Measurements from ENCODE around the gene NNMT.

NNMT gene

GRCh38 chr11:114264381-114264780, 31.8 kb upstream of the NNMT start:
- DNase-seq (ENCODE audit: low spot score) = no peak
- no peak for TF ChIP-seq CTCF (IDR thresholded peaks at IDR 0.05; ENCODE audit: extremely low read depth, missing control alignments)

GRCh38 chr11:114265122-114265878, 30.9 kb upstream of the NNMT start:
- no peak for TF ChIP-seq CTCF (IDR thresholded peaks at IDR 0.05; ENCODE audit: extremely low read depth, missing control alignments)
- no peak for DNase-seq (ENCODE audit: low spot score)

GRCh38 chr11:114269498-114269897, 26.7 kb upstream of the NNMT start:
- DNase-seq (ENCODE audit: low spot score) = no peak
- TF ChIP-seq CTCF (IDR thresholded peaks at IDR 0.05; ENCODE audit: extremely low read depth, missing control alignments) = no peak

GRCh38 chr11:114270531-114271270, 25.5 kb upstream of the NNMT start:
- no peak for DNase-seq (ENCODE audit: low spot score)
- TF ChIP-seq CTCF (IDR thresholded peaks at IDR 0.05; ENCODE audit: extremely low read depth, missing control alignments) = no peak

- no peak for DNase-seq (ENCODE audit: low spot score)
- no peak for TF ChIP-seq CTCF (IDR thresholded peaks at IDR 0.05; ENCODE audit: extremely low read depth, missing control alignments)
Observed at GRCh38 chr11:114271316-114271715, 24.9 kb upstream of the NNMT start.

- no peak for TF ChIP-seq CTCF (IDR thresholded peaks at IDR 0.05; ENCODE audit: extremely low read depth, missing control alignments)
Observed at GRCh38 chr11:114272311-114272710, 23.9 kb upstream of the NNMT start.

GRCh38 chr11:114273071-114273470, 23.1 kb upstream of the NNMT start:
- no peak for TF ChIP-seq CTCF (IDR thresholded peaks at IDR 0.05; ENCODE audit: extremely low read depth, missing control alignments)
- DNase-seq (ENCODE audit: low spot score) = no peak

More at GRCh38 chr11:114272311-114272710, 23.9 kb upstream of the NNMT start:
- no peak for DNase-seq (ENCODE audit: low spot score)
